H1 (cell line): ENCODE data around the gene TNRC6B. TPM values are rescaled to one million over a fixed set of nuclear protein-coding genes. Genes with fewer than 3 reads are reported as not detected.

Experiments used
- KDM1A ChIP-seq: fragments of 200-600, 300-600 bp; sonication (generic); IDR thresholded peaks from 2 replicates; pipeline ENCODE4 v1.7.1; 2016; ENCODE audit warnings: mild to moderate bottlenecking, low read length, borderline replicate concordance
- NANOG ChIP-seq: IDR thresholded peaks from 2 replicates; pipeline ENCODE4 v1.6.1; 2011; ENCODE audit warnings: low read length, low read depth, mild to moderate bottlenecking, inconsistent platforms; ENCODE audit not compliant: insufficient read depth, poor library complexity, severe bottlenecking
- polyA plus RNA-seq, 7 experiments: library from polyadenylated mRNA; depleted of rRNA in 3 of 7; stranded (reverse) in 5 of 7; unstranded in 2 of 7; fragments of >200 nt in 5 of 7; fragments of 200-250 nt in 2 of 7; gene quantifications; 1 replicate in 5 of 7; 2 replicates in 1 of 7; 4 replicates in 1 of 7; pipeline versions ENCODE4 v1.2.1 to v1.2.3, GENCODE V29; 2011 to 2013; ENCODE audit warnings: missing spikeins in 2 of 7, mixed read lengths in 2 of 7
- total RNA-seq: library from RNA; stranded (reverse); fragmentation: NEBNext Ultra II Directional; extraction: Animal tissue kit (Norgen Biotek cat#: 25700); gene quantifications from 2 replicates; pipeline ENCODE4 v1.2.1, GENCODE V29; 2021

TNRC6B gene
- total and polyA plus RNA-seq, 2 of the 8 experiments (the other 6 are each of a cell fraction or from before 2014, with no cell fraction given), result 12.5 to 48.9 TPM

GRCh38 chr22:40194656-40195055 lies 16.9 kb downstream of the TNRC6B start (continued):
- TF ChIP-seq NANOG, result no peak
- no peak for TF ChIP-seq KDM1A
